ENCODE measurements around the gene NPHP4. TPM values are rescaled to one million over a fixed set of nuclear protein-coding genes. Genes with fewer than 3 reads are reported as not detected.

NPHP4 gene
- total RNA-seq, 4 donors from 2014 or later: 6.7 to 19.9 (median 10.5) TPM

- in situ Hi-C loops (cut with MboI; ENCODE audit: low pct_ligation_motif_present in 1 of 4, low pct_unique_long_range_greater_than_20kb in 1 of 4, low sequenced_read_pairs in 3 of 4): no loop called here
Measured at GRCh38 chr1:6002714-6003501, 10.7 kb upstream of the NPHP4 start.

GRCh38 chr1:6001992-6002576, 9.9 kb upstream of the NPHP4 start:
- Histone ChIP-seq H3K27ac (no peak overlapping the region), H3K9me3 (no peaks in the 10 kb centered on the region), H3K4me1 (no peaks in the 10 kb centered on the region), H3K36me3 (no peaks in the 10 kb centered on the region), H3K27me3 (peaks cover 3% of the 10 kb centered on the region), H3K4me3 (no peak overlapping the region)
- 58% methylated on average over 11 of the region's 13 CpGs; no CpG with 5 or more reads in 1 of the 2 donors for WGBS, 2 donors (ENCODE audit: low coverage in 1 of 2)
- TF ChIP-seq POLR2AphosphoS5 (IDR thresholded peaks at IDR 0.05) (no peak), CTCF (IDR thresholded peaks at IDR 0.05) (no peak), POLR2A (IDR thresholded peaks at IDR 0.05) (no peak)
- in situ Hi-C loops (cut with MboI; ENCODE audit: low pct_ligation_motif_present in 1 of 4, low pct_unique_long_range_greater_than_20kb in 1 of 4, low sequenced_read_pairs in 3 of 4): no loop called here
- intact Hi-C loops (cut with DNase I; ENCODE audit: low total_unique reads): no loop called here
- no peak for DNase-seq

More at GRCh38 chr1:6002714-6003501, 10.7 kb upstream of the NPHP4 start:
- TF ChIP-seq POLR2AphosphoS5 (IDR thresholded peaks at IDR 0.05): no peak
- no peak for TF ChIP-seq EP300 (IDR thresholded peaks at IDR 0.05; ENCODE audit: low read depth)
- TF ChIP-seq CTCF (IDR thresholded peaks at IDR 0.05): no peak
- no peak for TF ChIP-seq POLR2A (IDR thresholded peaks at IDR 0.05)
- DNase-seq: no peak
- WGBS, 2 donors (ENCODE audit: low coverage in 1 of 2): 82 to 92% methylated on average over 4 to 30 of the region's 33 CpGs
- Histone ChIP-seq H3K4me3 (no peak overlapping the region), H3K27ac (no peak overlapping the region), H3K4me1 (no peaks in the 10 kb centered on the region), H3K27me3 (peaks cover 3% of the 10 kb centered on the region), H3K36me3 (no peaks in the 10 kb centered on the region), H3K9me3 (no peaks in the 10 kb centered on the region)
- intact Hi-C loops (cut with DNase I; ENCODE audit: low total_unique reads): no loop called here

- intact Hi-C loops (cut with DNase I; ENCODE audit: low total_unique reads) (no loop called here), in situ Hi-C loops (cut with MboI; ENCODE audit: low pct_ligation_motif_present in 1 of 4, low pct_unique_long_range_greater_than_20kb in 1 of 4, low sequenced_read_pairs in 3 of 4) (no loop called here)
- Histone ChIP-seq H3K9me3 (no peaks in the 10 kb centered on the region), H3K27ac (no peak overlapping the region), H3K4me1 (no peaks in the 10 kb centered on the region), H3K27me3 (peaks cover 3% of the 10 kb centered on the region), H3K4me3 (no peak overlapping the region), H3K36me3 (no peaks in the 10 kb centered on the region)
- TF ChIP-seq CTCF (IDR thresholded peaks at IDR 0.05) (no peak), POLR2AphosphoS5 (IDR thresholded peaks at IDR 0.05) (no peak), POLR2A (IDR thresholded peaks at IDR 0.05) (no peak), EP300 (IDR thresholded peaks at IDR 0.05; ENCODE audit: low read depth) (no peak)
- no peak for DNase-seq
- WGBS, 2 donors (ENCODE audit: low coverage in 1 of 2): 92% methylated on average over 17 of the region's 17 CpGs; no CpG with 5 or more reads in 1 of the 2 donors
Measured at GRCh38 chr1:6000444-6001288, 8.4 kb upstream of the NPHP4 start.

Data from transverse colon (tissue), 4 donors.